Measurements from ENCODE around the gene CCS. TPM values are rescaled to one million over a fixed set of nuclear protein-coding genes. Genes with fewer than 3 reads are reported as not detected.

Gene CCS
- total and polyA plus RNA-seq, 2 of the 4 experiments (the other 2 are of a cell fraction): 20.1 to 53.0 TPM

GRCh38 chr11:66651016-66651415, 58.0 kb downstream of the CCS start:
- ChIA-PET CTCF (no interaction called here), POLR2A (ENCODE audit: unreplicated experiment) (no interaction called here)
- Histone ChIP-seq H3K36me3 (ENCODE audit: control insufficient read depth, insufficient read depth, low read length) (peaks cover 46% of the 10 kb centered on the region), H3K18ac (ENCODE audit: low read depth, low read length) (no peak overlapping the region), H3K4me2 (ENCODE audit: low read depth, low read length) (no peak overlapping the region), H2BK15ac (ENCODE audit: low read depth, low read length) (no peak overlapping the region), H2BK120ac (ENCODE audit: low read depth, low read length) (no peak overlapping the region), H3K79me1 (ENCODE audit: low read depth in 1 of 2, low read length in 2 of 2) (peaks cover 43 to 76% of the 10 kb centered on the region in 2 experiments), H2BK20ac (ENCODE audit: low read depth, low read length) (no peak overlapping the region), H4K8ac (ENCODE audit: low read depth in 2 of 2, low read length in 2 of 2) (no peak overlapping the region), H3K9me1 (ENCODE audit: insufficient read depth, low read length) (peaks cover 15% of the 10 kb centered on the region), H2AFZ (replicated peaks; ENCODE audit: low read length, poor library complexity) (no peak overlapping the region), H3K9ac (ENCODE audit: low read depth, low read length) (no peak overlapping the region), H3K27me3 (ENCODE audit: control insufficient read depth, insufficient read depth, low read length) (no peaks in the 10 kb centered on the region), H4K91ac (ENCODE audit: insufficient read depth, low read depth, low read length) (no peak overlapping the region), H3K27ac (ENCODE audit: insufficient read depth, low read length) (no peak overlapping the region), H2AK5ac (ENCODE audit: low read depth, low read length) (no peak overlapping the region), H3K23ac (ENCODE audit: low read depth, low read length) (no peak overlapping the region), H4K5ac (ENCODE audit: low read depth, low read length) (no peak overlapping the region), H3K9me3 (ENCODE audit: control insufficient read depth, insufficient read depth, low read length) (no peaks in the 10 kb centered on the region), H3K4me3 (ENCODE audit: insufficient read depth, low read depth, low read length) (no peak overlapping the region), H2AK9ac (replicated peaks; ENCODE audit: low read depth, low read length, poor library complexity) (no peak overlapping the region), H2BK5ac (ENCODE audit: low read depth, low read length, poor library complexity, severe bottlenecking) (no peak overlapping the region), H4K20me1 (ENCODE audit: insufficient read depth, low read length) (peaks cover 61% of the 10 kb centered on the region), H3K14ac (replicated peaks; ENCODE audit: low read depth, low read length) (no peak overlapping the region), H3K56ac (ENCODE audit: extremely low read depth, insufficient read depth, low read length) (no peak overlapping the region), H3K4me1 (ENCODE audit: control insufficient read depth, insufficient read depth, low read length) (peaks cover under 1% of the 10 kb centered on the region; the same call in 1 of the 2 replicates), H3K4ac (ENCODE audit: low read depth, low read length) (no peak overlapping the region)
- intact Hi-C loops (cut with micrococcal nuclease): no loop called here
- BruUV-seq (replicated peaks): no TSS peak
- dilution Hi-C loops (cut with HindIII; ENCODE audit: low sequenced_read_pairs, unreplicated experiment): no loop called here
- TF ChIP-seq MAZ (IDR thresholded peaks at IDR 0.05; ENCODE audit: borderline replicate concordance, low read depth, low read length) (no peak), NFE2L2 (IDR thresholded peaks at IDR 0.05; ENCODE audit: low read depth, low read length) (no peak), MXI1 (IDR thresholded peaks at IDR 0.05; ENCODE audit: borderline replicate concordance, low read depth, low read length) (no peak), RFX5 (IDR thresholded peaks at IDR 0.05; ENCODE audit: low read depth, low read length) (no peak), RAD21 (IDR thresholded peaks at IDR 0.05; ENCODE audit: low read length) (no peak), MAFK (IDR thresholded peaks at IDR 0.05; ENCODE audit: low read depth, low read length) (no peak), CEBPB (IDR thresholded peaks at IDR 0.05; ENCODE audit: low read depth, low read length) (no peak), RCOR1 (IDR thresholded peaks at IDR 0.05; ENCODE audit: insufficient replicate concordance, low read length) (no peak), ELK1 (IDR thresholded peaks at IDR 0.05; ENCODE audit: borderline replicate concordance, low read depth, low read length) (no peak), CHD1 (IDR thresholded peaks at IDR 0.05; ENCODE audit: low read depth, low read length) (no peak), SMC3 (IDR thresholded peaks at IDR 0.05; ENCODE audit: low read depth, low read length) (no peak), FOS (IDR thresholded peaks at IDR 0.05; ENCODE audit: low read depth, low read length) (no peak), POLR2A (IDR thresholded peaks at IDR 0.05; ENCODE audit: low read depth, low read length) (no peak), BHLHE40 (IDR thresholded peaks at IDR 0.05; ENCODE audit: low read depth, low read length) (no peak)
- TF ChIP-seq, protein P1, sequence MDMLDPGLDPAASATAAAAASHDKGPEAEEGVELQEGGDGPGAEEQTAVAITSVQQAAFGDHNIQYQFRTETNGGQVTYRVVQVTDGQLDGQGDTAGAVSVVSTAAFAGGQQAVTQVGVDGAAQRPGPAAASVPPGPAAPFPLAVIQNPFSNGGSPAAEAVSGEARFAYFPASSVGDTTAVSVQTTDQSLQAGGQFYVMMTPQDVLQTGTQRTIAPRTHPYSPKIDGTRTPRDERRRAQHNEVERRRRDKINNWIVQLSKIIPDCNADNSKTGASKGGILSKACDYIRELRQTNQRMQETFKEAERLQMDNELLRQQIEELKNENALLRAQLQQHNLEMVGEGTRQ (IDR thresholded peaks at IDR 0.05; ENCODE audit: low read depth, low read length): no peak
- TF ChIP-seq, protein P2, sequence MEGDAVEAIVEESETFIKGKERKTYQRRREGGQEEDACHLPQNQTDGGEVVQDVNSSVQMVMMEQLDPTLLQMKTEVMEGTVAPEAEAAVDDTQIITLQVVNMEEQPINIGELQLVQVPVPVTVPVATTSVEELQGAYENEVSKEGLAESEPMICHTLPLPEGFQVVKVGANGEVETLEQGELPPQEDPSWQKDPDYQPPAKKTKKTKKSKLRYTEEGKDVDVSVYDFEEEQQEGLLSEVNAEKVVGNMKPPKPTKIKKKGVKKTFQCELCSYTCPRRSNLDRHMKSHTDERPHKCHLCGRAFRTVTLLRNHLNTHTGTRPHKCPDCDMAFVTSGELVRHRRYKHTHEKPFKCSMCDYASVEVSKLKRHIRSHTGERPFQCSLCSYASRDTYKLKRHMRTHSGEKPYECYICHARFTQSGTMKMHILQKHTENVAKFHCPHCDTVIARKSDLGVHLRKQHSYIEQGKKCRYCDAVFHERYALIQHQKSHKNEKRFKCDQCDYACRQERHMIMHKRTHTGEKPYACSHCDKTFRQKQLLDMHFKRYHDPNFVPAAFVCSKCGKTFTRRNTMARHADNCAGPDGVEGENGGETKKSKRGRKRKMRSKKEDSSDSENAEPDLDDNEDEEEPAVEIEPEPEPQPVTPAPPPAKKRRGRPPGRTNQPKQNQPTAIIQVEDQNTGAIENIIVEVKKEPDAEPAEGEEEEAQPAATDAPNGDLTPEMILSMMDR (conservative IDR thresholded peaks at IDR 0.05; ENCODE audit: low read depth, low read length): no peak
- no CpG with 5 or more reads among the region's 2 CpGs for WGBS, 2 experiments (ENCODE audit: extremely low coverage in 2 of 2, insufficient read length in 1 of 2)
- DNase-seq (peak; percentile 66), ATAC-seq (ENCODE audit: low read depth) (no peak)
- in situ Hi-C loops (cut with MboI; ENCODE audit: low sequenced_read_pairs): no loop called here

Measured in IMR-90 (cell line).